Measurements from ENCODE around the gene GP2. TPM values are rescaled to one million over a fixed set of nuclear protein-coding genes. Genes with fewer than 3 reads are reported as not detected.

GP2 gene
- total and polyA plus RNA-seq, 9 donors = 0.30 to 21.0 (median 2.0) TPM; not detected in 4

DNA sequence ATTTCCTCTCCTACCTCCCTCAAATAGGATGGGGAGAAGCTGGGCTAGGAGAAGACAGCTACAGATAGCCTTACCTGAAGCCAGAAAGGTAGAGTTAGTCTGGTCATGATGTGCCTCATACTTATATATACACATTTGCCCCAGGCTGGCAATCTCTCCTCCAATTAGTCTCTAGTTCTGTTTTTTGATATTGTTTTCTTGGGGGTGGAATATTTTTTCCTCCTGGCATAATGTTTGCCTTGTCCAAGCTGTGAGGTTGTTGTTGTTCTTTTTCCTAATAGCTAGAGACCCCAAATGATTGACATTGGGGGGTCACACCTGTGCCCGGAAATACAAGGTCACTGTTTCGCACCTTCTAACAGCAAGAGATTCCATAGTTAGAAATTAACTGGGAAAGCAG, 25.3 kb upstream of the GP2 start, which contains the start of gene UMOD:
Gene UMOD (minus strand): TSS at position 101 of the 400 bp plus-strand sequence. CDS start 1,978 bp downstream, outside the sequence.
- WGBS, 3 donors = 75 to 88% (median 77%) methylated on average over 2 of the region's 2 CpGs
- Histone ChIP-seq H3K27ac (no peak within 1 kb of the TSS), H3K4me3 (no peak within 1 kb of the TSS), H3K27me3 (no peaks in the 10 kb centered on the region), H3K9me3 (no peaks in the 10 kb centered on the region), H3K36me3 (no peaks in the 10 kb centered on the region), H3K4me1 (ENCODE audit: insufficient read depth) (peaks cover 5% of the 10 kb centered on the region)
- no peak for DNase-seq
- no peak for TF ChIP-seq POLR2A (IDR thresholded peaks at IDR 0.05)
- no peak for TF ChIP-seq EP300 (IDR thresholded peaks at IDR 0.05)
- intact Hi-C loops (cut with DNase I) = no loop called here

DNA sequence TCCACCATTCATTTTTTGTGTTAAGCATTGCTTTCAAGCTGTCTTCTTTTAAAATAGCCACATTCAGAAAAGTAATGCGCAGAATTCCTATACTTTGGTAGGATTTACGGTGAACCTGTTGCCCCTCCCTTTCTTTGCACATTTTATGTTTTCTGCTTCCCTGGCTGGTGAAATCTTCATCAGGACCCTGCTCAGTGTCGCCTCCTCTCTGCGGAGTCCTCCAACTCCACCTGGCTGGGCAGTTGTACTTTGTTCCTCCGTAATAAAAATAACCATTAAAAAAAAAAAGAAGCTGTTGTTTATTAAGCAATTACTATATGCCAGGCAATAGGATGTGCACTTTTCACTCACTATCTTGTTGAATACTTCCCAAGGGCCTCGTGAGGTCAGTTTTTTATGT, 22.3 kb upstream of the GP2 start:
- Histone ChIP-seq H3K4me3 (no peak overlapping the region), H3K36me3 (no peaks in the 10 kb centered on the region), H3K4me1 (ENCODE audit: insufficient read depth) (peaks cover 5% of the 10 kb centered on the region), H3K27ac (no peak overlapping the region), H3K9me3 (no peaks in the 10 kb centered on the region), H3K27me3 (no peaks in the 10 kb centered on the region)
- 70 to 78% (median 77%) methylated on average over 6 of the region's 6 CpGs for WGBS, 3 donors
- intact Hi-C loops (cut with DNase I) = no loop called here
- no peak for DNase-seq
- TF ChIP-seq, protein P1, sequence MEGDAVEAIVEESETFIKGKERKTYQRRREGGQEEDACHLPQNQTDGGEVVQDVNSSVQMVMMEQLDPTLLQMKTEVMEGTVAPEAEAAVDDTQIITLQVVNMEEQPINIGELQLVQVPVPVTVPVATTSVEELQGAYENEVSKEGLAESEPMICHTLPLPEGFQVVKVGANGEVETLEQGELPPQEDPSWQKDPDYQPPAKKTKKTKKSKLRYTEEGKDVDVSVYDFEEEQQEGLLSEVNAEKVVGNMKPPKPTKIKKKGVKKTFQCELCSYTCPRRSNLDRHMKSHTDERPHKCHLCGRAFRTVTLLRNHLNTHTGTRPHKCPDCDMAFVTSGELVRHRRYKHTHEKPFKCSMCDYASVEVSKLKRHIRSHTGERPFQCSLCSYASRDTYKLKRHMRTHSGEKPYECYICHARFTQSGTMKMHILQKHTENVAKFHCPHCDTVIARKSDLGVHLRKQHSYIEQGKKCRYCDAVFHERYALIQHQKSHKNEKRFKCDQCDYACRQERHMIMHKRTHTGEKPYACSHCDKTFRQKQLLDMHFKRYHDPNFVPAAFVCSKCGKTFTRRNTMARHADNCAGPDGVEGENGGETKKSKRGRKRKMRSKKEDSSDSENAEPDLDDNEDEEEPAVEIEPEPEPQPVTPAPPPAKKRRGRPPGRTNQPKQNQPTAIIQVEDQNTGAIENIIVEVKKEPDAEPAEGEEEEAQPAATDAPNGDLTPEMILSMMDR (IDR thresholded peaks at IDR 0.05) = no peak
- TF ChIP-seq POLR2A (IDR thresholded peaks at IDR 0.05) = no peak
- TF ChIP-seq EP300 (IDR thresholded peaks at IDR 0.05) = no peak

DNA sequence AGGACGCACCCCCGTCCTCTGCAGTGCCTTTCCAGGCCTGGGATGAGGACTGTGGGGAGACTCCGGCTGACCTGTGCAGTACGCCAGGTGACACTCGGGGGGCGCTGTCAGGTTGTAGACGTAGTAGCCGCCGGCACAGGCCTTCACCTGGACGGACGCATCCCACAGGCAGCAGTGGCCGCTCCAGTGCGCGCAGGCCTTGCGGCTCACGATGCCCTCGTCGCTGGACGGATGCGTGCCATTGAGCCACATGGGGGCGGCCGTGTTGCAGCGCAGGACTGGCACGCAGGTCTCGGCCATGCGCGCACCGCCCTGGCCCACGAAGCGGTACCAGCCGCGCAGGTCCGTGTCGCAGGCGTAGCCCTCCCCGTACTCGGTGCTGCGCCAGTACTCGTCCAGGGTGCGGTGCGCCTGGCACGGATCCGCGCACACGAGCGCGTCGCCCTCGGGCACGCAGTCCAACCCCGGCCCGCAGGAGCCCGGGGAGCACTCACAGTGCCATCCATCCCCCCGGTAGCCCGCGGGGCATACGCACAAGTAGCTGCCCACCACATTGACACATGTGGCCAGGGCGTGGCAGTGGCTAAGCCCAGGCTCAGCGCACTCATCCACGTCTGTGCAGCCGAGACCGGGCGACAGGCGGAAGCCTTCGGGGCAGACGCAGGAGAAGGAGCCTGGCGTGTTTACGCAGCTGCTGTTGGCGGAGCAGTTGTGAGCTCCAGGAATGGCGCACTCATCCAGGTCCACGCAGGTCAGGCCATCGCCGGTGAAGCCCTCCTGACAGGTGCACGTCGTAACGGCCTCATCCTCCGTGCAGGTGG, 21.3 kb upstream of the GP2 start:
- no peak overlapping the region for H3K4me3 ChIP-seq
- no peaks in the 10 kb centered on the region for H3K36me3 ChIP-seq
- TF ChIP-seq EP300 (IDR thresholded peaks at IDR 0.05) (no peak), POLR2A (IDR thresholded peaks at IDR 0.05) (no peak)
- TF ChIP-seq, protein P1 (IDR thresholded peaks at IDR 0.05) = no peak
- 21 to 36% (median 26%) methylated on average over 48 to 77 of the region's 77 CpGs for WGBS, 3 donors
- no peaks in the 10 kb centered on the region for H3K9me3 ChIP-seq
- no peak for DNase-seq
- H3K4me1 ChIP-seq (ENCODE audit: insufficient read depth) = peaks cover 5% of the 10 kb centered on the region
- H3K27me3 ChIP-seq = no peaks in the 10 kb centered on the region
- no peak overlapping the region for H3K27ac ChIP-seq
- intact Hi-C loops (cut with DNase I) = no loop called here

DNA sequence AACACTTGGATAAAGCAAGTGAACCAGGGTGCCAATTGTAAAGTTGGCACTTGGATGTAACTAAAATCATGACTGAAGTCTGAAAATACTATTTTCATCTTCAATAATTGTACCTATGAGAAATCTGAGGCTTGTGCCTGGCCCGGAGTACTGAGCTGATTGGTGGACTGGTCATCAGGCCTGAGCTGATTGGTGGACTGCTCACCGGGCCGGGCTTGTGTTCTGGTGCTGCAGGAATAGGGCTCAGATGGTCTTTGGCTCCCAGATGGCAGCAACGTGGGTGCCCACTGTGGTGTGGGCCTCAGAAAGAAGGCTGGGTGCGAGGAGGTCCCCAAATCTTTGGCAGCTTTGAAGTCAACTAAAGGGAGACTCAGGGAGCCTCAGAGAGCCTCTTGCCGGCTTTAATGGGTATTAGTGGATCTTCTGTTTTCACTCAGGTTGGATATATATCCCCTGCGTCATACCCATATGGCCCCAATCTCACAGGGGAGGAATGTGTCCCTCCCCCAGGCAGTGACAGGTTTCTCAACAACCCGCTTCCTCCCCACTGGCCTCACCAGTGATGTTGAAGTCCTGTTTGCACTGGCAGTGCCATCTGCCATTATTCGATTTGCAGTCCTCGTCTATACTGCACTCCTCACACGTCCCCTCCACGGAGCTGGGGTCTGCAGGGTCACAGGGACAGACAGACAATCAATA, 20.5 kb upstream of the GP2 start:
- 54 to 63% (median 59%) methylated on average over 12 of the region's 12 CpGs for WGBS, 3 donors
- no peak overlapping the region for H3K4me3 ChIP-seq
- DNase-seq = no peak
- H3K4me1 ChIP-seq (ENCODE audit: insufficient read depth) = peaks cover 5% of the 10 kb centered on the region
- no peak overlapping the region for H3K27ac ChIP-seq
- TF ChIP-seq POLR2A (IDR thresholded peaks at IDR 0.05) (no peak), EP300 (IDR thresholded peaks at IDR 0.05) (no peak)
- TF ChIP-seq, protein P1 (IDR thresholded peaks at IDR 0.05) = no peak
- H3K9me3 ChIP-seq = no peaks in the 10 kb centered on the region
- H3K27me3 ChIP-seq = no peaks in the 10 kb centered on the region
- intact Hi-C loops (cut with DNase I) = no loop called here
- no peaks in the 10 kb centered on the region for H3K36me3 ChIP-seq
